GM21723 (cell line): ENCODE measurements around the gene ARHGAP33.
A peak's percentile ranks its signal among the peaks of the same experiment; 100 is the strongest.
"Not testable (repeated sequence)": the region's sequence is repeated elsewhere in the genome, so short reads cannot be mapped to it uniquely, and the experiment has no call there.

Source experiments
- ATAC-seq: cut with Tn5 transposase; IDR thresholded peaks from one replicate; pipeline ENCODE4 v1.9.1; 2021; ENCODE audit warnings: mild to moderate bottlenecking, moderate library complexity; ENCODE audit not compliant: unreplicated experiment

ARHGAP33 gene

GRCh38 chr19:35755550-35756376 is 19.6 kb upstream of the ARHGAP33 start:
- no peak for ATAC-seq

- ATAC-seq: no peak
Observed at GRCh38 chr19:35756377-35757230, 18.8 kb upstream of the ARHGAP33 start, which contains the start of gene HSPB6. HSPB6 (minus strand) TSS chr19:35757029; CDS start chr19:35757008, 21 bp downstream.

GRCh38 chr19:35757231-35757748 is 18.1 kb upstream of the ARHGAP33 start:
- no peak for ATAC-seq

GRCh38 chr19:35757749-35758608 is 17.4 kb upstream of the ARHGAP33 start, which contains the start of gene PROSER3:
PROSER3 (plus strand) TSS chr19:35758176; CDS start chr19:35758216, 40 bp downstream.
- ATAC-seq: peak; percentile 91

- no peak for ATAC-seq
Observed at GRCh38 chr19:35759697-35760096, 15.7 kb upstream of the ARHGAP33 start.

GRCh38 chr19:35760711-35761349 is 14.5 kb upstream of the ARHGAP33 start:
- no peak for ATAC-seq

DNA sequence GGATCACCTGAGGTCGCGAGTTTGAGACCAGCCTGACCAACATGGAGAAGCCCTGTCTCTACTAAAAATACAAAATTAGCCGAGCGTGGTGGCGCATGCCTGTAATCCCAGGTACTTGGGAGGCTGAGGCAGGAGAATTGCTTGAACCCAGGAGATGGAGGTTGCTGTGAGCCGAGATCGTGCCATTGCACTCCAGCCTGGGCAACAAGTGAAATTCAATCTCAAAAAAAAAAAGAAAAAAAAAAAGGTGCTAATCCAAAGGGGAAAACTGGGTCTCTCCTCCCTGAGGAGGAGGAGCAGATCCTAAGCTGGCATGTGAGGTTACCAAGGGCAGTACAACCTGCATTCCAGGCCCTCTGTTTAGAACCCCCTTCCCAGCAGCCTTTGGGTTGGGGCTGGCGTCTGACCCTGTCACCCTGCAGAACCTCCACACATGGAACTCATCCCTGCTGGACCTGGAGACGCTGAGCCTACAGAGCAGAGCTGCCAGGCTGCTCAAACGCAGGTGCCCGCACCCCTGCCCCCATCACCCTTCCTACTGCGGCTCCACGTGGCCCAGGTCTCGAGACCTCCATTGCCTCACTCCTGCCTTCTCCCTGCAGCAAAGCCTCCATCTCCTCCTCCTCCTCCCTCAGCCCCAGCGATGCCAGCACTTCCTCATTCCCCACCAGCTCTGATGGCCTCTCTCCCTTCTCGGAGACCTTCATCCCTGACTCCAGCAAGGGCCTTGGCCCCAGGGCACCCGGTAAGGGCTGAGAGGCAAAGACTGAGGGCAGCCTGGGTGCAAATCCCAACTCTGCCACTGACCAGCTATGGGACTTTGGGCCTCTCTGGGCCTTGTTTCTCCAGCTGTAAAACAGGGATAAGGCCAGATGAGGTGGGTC is 10.7 kb upstream of the ARHGAP33 start:
- no peak for ATAC-seq

DNA sequence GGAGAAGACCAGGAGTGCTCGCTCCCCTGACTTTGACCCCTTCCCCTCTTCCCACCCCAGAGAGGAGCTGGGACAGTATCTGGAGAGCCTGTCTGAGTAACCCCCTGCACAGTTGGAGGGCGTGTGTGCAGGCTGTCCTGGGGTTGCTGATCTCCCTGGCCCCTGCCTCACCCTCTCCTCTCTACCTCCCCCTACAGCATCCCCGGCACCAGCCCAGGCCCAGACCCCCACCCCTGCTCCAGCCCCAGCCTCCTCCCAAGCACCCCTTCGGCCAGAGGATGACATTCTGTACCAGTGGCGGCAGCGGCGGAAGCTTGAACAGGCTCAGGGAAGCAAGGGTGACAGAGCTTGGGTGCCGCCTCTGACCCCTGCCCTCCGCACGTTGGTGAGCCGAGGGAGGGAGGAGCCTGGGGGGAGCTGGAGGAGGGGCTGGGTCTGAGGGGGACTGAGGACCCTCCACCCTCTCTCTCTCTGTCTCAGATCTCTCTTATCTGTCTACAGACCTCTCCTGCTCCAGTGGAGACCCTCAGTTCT is 8.7 kb upstream of the ARHGAP33 start:
- ATAC-seq: no peak

DNA sequence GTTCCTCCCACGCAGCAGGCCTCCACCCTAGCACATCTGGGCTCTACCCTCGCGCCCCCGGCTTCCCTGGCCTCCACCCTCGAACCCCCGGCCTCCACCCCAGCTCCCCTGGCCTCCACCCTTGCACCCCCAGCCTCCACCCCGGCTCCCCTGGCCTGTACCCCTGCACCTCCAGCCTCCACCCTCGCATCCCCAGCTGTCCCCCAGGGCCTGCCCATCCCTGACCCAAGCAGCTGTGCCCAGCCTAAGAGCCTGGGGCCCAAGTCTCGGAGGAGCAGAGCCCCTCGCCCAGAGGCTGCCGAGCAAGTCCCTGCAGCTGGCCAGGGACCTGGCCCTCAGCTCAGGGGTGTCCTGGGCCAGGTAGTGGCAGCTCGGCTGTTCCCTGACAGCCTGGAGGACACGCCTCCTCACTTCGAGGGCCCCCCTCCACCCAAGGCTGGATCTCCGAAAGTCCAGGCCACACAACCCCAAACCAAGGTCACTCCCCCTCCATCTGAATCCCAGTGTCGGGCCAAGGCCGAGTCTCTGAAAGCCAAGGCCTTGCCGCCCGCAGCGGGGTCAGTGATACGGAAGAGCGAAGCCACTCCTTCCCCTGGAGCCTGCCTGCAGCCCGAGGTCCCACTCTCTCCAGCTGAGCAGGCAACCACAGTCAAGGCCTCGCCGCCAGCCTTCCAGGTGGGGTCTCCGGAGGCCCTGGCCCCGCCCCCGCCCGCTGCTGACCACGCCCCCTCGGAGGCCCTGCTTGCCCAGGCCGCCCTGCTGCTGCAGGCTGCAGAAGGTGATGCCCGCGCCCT is 7.9 kb upstream of the ARHGAP33 start:
- no peak for ATAC-seq

DNA sequence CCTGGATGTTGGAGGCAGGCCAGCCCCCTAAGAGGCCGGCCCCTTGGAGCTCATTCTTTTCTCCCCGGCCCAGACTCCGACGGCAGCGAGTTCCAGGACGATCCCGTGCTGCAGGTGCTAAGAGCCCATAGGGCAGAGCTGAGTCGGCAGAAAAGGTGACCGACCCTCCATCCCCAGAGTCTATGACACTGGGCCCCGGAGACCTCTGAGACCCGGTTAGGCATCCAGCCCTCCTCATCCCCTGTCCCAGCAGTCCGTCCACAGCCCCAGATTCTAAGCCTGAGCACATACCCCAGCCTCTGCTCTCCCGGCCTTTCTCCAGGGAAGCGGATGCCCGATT is 7.3 kb upstream of the ARHGAP33 start:
- no peak for ATAC-seq

DNA sequence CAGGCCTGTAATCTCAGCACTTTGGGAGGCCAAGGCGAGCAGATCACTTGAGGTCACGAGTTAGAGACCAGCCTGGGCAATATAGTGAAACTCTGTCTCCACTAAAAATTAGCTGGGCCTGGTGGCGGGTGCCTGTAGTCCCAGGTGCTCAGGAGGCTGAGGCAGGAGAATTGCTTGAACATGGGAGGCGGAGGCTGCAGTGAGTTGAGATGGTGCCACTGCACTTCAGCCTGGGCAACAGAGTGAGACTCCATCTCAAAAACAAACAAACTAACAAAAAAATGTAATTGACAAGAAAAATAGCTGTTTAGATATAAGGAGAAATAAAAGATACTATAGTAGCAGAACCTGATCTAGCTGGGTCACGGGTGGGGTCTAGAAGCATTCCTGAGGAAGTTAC is 3.0 kb upstream of the ARHGAP33 start:
- not testable (repeated sequence) for ATAC-seq

- ATAC-seq: no peak
Observed at GRCh38 chr19:35773020-35773806, 2.2 kb upstream of the ARHGAP33 start.

DNA sequence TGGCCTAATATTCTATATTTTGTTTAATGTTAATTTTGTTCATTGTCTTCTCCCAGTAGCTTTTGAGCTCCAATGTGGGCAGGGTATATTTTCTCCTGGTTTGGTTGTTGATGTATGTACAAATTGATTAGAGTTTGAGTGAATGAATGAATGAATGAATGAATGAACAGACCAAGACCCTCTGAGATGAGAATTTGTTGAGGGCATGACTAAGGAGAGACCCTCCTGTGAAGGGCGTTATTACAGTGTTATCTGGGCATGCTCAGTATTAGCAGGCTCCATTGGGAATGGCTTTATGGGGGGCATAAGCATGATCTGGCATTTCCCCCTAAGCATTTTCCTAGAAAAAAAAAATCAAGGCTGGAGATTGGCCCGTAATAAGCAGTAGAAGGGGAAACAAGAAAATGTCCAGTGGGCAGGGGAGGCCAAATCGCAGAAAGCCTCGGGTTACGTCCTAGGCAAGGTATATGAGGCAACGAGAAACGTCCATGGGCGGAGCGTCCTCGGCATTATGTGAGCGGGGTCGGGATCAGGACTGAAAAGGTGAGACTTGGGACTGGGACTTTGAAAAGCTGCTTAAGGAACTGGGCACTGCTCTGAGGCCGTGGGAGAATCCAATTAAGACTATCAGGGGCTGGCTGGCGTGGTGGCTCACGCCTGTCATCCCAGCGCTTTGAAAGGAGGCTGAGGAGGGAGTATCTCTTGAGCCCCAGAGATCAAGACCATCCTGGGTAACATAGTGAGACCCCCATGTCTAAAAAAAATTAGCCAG is 904 bp upstream of the ARHGAP33 start:
- no peak for ATAC-seq

DNA sequence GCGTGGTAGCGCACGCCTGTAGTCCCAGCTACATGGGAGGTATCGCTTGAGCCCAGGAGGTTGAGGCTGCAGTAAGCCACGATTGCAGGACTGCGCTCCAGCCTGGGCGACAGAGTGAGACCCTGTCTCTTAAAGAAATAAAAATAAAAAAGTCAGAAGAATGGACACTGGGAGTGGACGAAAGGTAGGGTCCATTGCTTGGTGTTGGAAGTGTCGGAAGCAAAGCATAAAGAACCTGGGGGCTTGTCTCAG is 392 bp upstream of the ARHGAP33 start:
- no peak for ATAC-seq

- no peak for ATAC-seq
Observed at GRCh38 chr19:35776102-35776788, 881 bp downstream of the ARHGAP33 start.

GRCh38 chr19:35777086-35777841 is 1.9 kb downstream of the ARHGAP33 start:
- no peak for ATAC-seq
